Epidermal melanocyte (primary cell): ENCODE data around the gene ULK3.

Experiments
- DNase-seq: peaks from one replicate; pipeline ENCODE4 v3.0.0; 2011; ENCODE audit warnings: low spot score; ENCODE audit not compliant: insufficient read length

ULK3 gene

DNA sequence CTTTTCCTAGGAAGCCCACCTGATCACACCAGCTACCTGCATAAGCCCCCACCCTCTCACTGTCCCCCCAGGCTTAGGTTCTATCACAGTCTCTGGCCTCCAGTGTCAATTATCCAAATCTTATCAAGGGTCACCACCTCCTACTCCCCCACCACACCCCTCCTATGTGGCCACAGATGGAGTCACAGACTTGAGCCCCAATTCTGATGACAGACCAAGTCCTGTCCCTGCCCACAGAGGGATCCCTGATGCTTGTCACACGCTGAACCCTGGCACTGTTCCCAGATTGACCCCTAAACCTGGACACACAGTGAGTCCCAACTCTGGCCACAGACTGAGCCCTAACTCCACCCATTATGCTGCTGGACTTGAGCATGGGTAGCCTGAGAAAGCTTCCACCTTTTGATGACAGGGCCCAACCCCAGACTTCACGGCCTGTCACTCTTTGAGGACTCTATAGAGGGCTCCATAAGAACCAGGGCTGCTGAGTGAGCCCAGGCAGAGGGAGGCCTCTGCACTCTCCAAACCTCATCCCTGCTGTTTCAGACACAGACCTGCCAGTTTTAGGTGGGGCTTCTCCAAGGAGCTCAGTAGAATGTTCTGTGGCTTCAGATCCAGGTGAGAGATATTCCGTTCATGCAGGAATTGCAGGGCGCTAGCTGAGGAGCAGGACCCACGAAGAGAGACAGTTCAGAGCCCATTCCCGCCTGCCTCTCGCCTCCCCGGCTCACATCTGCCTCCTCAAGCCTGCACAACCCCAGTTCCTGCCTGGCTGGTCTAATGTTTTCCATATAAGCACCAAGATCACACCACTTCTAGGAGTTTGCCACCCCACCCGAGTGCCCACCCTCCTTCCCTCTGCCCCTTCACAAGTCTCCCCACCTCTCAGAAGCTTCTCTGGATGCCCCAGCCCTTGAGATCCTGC lies 1.8 kb downstream of the ULK3 start:
- DNase-seq = no peak

DNA sequence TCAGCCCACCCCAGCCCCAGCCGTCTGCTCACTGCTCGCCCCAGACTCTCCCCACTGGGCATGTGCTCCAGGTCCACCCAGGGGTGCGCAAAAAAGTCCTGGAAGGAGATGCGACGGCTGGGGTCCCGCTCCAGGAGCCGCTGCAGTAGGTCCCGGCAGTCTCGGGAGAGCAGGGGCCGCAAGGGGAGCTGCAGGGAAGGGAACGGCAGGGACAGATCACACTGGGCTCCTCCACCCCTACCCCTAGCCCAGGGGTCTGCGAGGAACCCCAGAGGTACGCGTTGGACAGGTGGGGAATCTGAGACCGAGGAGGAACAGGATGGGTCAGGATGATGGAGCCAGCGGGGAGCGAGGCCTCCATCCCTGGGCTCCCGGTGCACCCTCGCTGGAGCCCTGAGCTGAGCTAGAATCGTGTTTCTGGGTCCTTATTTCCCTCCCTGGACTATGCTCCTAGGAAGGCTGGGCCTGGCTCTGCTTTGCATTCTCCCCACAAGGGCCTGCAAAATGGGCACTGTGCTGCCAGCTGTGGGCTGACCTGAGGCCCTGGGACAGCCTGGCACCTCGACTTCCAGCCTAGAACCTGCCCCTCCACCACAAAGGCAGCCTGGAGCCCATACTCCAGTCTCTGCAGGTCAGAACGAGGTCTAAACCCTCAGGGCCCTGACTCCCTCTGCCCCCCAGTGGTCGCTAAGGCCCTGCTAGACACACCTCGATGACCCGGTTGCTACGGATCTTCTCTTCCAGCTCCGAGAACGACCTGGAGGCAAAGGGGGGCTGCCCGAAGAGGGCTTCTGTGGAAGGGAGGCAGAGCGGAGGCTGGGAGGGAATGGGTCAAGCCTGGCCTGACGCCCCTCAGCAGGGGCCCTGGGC lies 3.2 kb downstream of the ULK3 start:
- DNase-seq = no peak

DNA sequence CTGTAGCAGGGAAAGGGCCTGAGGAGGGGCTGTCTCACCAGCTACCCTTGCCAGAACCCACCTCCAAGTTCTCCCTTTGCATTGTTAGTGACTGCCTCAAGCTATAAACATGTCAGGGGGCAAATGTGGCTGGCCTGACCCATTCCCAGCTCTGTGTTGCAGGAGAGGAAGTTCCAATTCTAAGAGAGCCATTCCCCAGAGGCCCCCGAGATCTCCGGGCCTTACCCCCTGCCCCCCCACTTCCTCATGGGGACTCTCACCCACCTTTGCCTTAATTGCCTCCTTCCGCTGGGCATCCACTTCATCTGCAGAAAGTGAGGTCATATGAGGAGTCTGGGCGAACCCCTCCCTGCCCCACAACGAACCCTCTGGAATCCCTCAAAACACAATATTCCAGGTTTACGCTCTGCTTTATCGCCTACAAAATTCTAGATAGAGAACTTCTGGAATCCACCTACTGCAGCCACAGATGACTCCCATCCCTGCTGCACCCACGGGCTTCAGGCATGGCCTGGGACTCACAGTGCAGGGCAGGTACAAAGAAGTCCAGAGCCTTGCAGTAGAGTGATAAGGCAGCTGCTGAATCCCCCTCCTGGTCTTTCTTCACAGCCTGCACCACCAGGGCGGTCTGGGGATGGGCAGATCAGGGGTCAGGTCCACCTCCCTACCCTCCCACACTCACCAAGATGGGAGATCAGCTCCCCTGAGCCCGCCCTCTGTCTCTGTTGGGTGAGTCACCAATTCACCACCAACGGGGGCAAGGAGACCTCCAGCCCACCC lies 4.0 kb downstream of the ULK3 start:
- DNase-seq = no peak

DNA sequence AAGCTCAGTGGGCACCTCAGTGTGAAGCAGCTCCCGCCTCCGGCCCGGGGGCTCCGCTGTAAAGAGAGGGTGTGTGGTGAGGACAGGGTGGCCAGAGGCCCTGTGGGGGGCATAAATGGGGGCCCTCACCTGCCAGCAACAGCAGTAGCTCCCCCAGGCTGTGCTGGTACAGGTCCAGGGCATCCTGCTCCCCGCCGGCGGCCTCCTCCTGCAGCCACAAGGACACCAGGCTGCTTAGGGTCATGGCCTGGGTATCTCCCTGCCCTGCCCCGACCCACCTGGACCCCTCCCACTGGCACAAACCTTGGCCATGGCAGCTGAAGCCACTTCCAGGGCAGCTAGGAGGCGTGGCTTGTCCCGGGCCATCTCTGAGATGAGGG lies 4.8 kb downstream of the ULK3 start:
- no peak for DNase-seq

DNA sequence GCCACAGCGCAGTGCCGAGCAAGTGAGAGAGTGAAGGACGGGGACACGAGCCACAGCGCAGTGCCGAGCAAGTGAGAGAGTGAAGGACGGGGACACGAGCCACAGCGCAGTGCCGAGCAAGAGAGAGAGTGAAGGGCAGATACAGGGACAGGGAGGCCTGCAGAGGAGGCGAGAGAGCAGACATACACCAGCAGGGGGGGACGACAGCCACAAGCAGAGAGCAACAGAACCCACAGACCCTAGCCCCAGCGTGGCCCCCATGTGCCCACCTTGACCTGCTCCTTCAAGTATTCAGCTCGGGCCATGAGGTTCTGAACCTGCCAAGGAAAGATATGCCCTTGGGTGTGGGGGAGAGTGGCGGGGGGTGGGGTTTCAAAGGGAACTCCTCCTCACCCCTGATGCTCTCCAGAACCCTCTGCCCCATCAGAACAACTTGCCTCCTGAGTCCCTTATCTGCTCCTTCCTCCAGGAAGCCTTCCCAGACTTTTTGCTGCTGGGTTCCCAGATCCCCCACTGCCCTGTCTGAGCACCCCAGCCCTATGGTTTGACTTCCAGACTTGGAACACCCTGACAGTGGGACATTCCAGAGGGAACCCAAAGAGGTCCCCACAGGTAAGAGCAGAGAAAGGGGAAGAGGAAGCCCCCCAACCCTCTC lies 5.3 kb downstream of the ULK3 start:
- DNase-seq = no peak

DNA sequence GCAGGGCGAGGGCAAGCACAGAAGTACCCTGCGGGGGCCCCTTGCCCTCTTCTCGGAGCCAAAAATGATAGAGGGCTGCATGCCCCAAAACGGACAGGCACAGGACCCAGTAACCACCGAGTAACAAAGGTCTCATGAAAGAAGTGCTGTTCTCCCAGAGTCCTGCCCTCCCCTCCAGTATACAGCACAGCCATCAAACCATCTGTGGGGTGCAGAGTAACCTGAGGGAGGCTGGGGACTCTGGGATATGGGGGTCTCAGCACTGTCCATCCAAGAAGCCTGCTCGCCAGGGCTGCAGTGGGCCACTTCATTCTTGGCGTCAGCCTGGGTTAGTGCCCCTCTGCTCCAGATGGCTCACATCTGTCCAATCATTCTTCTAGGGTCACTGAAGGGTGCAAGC lies 6.1 kb downstream of the ULK3 start:
- no peak for DNase-seq

DNA sequence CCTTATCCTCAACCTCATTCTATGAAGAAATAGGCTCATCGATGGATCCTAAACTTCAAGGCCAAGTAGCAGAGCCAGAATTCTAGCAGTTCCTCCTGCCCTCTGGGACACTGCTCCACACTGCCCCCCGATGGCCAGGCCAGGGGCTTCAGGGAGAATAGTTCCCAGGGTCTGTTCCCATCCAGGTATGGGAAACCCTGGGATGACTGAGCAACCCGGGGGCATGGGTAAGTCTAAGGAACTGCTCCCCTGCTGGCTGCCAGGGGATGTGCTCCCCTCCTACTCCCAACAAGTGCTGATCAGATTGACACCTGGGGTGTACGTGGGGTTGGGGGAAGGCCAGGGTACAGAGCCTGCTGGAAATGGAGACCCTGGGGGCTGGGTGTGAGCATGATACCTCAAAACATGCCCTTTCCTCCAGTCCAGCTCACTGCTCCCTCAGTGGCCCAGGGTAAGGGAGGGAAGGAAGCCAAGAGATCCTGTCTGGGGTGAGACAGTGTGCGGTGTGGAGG lies 7.6 kb downstream of the ULK3 start:
- peak; percentile 76 for DNase-seq

DNA sequence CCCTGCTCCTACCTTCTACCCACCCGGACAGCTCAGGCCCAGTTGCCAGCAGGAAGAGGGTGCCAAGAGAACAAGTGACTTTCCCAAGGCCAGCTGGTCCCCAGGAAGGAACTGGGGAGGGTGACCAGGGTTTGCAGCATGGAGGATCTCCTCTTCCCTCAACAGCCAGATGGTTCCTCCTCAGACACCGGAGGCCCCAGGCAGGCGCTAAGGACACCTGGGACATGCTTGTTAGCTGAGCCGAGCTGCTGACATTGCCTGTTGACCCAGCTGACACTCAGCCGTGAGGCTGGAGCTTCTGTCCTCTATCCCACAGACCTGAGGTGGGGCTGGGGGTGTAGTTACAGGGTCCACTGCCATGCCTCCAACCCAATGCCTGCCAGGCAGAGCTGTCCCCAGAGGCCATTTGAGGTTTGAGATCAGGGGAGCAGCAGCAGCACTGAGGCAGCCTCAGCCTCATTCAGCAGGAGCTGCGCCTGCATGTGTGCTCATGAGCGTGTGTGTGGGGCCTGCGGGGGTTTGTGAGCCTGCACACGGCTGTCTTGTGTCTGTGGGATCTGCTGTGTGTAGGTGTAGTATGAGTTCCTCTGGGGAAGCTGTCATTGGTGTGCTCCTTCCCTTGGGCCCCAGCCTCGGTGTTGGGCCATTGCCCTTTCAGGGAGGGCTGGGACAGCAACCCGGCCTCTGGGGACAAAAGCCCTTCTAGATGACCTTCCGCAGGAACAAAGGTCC lies 9.4 kb downstream of the ULK3 start:
- no peak for DNase-seq

DNA sequence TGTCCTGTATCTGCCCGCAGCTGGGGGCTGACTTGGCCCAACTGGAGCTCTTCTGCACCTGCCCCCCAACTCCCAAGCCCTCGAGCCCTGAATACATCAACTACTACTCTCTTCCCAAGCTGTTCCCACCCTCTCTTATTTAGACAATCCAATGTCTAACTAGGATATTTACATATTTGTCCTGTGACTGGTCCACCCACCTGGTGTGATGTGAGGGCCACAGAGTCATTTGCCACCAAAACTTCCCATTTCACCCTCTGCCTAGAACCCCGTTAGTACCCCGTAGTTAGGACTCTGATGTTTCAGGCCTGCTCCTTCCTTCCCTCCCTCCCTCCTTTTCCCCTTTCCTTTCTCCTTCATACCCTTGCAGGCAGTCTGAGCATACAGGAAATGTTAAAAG lies 10.1 kb downstream of the ULK3 start:
- no peak for DNase-seq

DNA sequence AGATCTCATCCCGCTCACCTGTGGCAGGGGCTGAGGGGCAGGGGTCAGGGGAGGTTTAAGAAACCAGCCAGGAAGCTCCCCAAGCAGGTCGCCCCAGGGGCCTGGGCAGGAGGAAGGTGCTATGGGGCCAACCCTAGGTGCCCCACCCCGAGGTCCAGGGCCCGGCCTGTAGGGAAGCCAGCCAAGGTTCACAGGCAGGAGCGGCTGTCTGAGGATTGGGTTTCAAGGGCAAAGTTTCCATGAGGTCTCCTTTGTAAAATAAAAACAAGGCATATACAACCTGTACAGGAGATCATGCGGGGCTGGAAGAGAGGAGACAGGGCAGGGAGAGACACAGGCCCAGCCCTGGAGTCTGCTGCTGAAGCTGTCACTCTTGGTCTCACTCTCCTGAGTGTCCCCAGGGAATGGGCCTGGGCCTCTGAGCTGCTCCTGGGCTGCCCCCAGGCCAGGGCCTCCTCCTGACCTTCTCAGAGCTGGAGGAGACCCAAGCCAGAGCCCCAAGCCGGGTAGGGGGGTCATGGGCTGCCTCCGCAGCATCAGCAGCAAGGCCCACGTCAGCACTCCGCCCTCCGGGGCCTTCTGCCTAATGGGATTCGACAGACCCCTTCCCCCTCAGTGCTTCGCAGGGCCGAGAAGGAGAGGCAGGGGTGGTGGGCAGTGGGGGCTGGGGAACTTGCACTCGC lies 11.0 kb downstream of the ULK3 start:
- no peak for DNase-seq

DNA sequence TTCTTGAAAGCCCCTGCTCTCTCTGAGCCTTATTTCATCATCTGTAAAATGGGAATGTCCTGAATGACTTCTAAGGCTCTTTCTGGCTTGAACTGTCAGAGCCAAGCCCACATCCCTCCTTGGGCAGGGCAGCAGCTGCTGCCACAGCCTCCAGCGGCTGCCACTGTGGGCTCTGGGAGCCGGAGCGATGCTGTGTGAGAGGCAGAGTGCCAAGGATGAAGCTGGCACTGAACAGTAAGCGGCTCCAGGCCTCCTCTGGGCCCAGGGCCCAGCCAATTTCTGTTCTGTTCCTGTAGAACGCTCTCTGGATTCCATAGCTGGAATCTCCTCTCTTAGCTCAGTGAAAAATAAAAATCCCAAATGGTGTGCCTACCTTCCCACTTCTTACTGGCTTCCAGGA lies 12.1 kb downstream of the ULK3 start:
- DNase-seq = no peak

DNA sequence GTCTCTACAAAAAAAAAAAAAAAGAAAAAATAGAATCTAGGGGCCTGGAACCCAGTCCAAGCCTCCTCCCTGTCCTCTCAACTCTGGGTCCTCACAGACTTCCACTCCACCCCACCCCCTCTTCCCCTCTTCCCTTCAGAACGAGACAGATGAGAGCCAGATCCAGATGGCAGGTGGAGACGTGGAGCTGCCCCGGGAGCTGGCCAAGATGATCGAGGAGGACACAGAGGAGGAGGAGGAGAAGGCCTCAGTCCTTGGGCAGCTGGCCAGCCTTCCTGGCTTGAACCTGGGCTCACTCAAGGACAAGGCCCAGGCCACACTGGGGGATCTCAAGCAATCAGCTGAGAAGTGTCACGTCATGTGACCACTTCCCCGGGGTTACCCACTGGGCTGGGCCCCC lies 13.0 kb downstream of the ULK3 start:
- DNase-seq = no peak

DNA sequence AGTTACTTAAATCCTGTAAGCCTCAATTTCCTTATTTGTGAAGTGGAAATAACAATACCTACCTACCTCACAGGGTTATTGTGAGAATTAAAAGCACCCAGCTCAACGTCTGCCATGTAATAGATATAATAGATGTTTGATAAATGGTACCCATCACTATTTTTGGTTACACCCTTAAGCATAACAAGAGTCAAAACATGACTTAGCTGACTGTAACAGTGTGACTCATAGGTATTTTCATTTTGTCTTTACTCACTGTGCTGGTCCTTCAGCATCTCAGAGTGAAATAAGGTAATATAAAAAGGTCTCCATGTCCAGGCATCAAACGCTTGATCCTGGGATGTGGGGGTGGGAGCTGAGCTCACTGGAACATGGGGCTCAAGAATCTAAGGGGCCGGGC lies 13.5 kb downstream of the ULK3 start:
- no peak for DNase-seq

DNA sequence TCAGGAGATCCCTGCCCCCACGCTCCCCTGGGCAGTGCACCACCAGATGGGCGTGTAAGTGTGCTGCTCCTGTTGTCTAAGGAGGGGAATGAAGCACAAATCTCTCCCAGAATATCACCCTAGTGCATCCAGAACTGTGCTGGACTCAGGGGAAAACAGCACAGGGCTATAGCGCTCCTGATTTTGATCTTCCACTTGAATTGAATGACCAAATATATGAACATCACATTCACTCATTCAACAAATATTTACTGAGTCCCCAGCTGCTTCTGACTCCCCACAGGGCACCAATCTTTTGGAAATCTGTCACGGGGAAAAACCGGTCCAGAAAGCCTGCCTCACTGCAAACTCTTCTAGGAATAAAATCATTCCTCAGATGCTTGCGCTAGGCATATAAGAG lies 14.1 kb downstream of the ULK3 start:
- no peak for DNase-seq

DNA sequence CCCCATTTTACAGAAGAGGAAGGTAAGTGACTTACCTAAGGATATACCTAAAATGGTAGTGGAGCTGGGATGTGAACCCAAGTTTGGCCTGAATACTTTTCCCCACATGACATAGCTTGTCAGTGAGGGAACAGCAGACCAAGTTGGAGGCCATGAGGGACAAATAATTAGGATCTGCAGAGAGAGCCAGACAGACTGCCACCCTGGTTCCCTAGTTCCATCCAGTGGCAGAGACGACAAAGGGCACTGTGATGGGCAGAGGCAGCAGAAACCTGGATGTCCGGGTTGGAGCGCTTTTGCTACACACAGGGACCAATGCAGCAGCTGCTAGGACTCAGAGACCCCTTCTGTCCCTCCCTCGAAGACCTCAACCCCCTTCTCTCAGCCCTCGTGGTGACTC lies 15.3 kb downstream of the ULK3 start:
- DNase-seq = no peak

DNA sequence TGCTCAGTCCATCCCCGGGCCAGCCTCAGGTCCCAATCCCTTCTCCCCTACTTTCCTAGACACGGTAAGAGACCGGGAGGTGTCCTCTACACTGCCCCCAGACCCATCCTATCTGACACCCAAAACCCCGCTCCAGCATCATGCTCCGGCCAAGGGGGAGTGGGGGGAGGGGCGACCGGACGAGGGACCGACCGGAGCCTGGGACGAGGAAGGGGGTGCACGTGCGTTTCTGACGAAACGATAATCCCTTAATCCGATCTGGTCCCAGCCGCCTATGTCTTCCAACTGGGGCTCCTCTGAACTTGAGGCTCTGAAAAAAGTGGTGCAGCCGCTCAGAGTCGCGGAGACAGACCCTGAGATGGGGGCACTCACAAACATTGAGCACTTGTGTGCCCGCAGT lies 16.0 kb downstream of the ULK3 start:
- DNase-seq = no peak

DNA sequence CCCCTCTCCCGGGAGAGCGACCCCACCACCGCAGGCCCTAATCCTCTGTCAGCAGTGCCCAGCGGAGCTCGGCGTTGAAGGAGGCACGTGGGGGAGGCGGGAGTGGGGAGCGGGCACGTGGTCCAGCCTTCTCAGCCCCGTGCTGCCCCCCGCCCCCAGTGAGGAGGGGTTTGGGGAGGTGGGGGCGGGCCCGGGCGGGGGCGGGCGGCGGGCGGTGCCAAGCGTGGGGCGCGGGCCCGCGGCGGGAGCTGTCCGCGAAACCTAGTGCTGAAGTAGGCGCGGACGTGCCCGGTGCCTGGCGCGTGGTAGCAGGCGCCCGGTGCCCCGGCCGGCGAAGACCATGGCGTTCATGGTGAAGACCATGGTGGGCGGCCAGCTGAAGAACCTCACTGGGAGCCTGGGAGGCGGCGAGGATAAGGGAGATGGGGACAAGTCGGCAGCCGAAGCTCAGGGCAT lies 16.6 kb downstream of the ULK3 start, which contains the start of gene CPLX3:
TSS of gene CPLX3 (plus strand) at position 264 of the 456 bp plus-strand sequence. CDS start at position 341, 77 bp downstream.
- peak; percentile 59 for DNase-seq

DNA sequence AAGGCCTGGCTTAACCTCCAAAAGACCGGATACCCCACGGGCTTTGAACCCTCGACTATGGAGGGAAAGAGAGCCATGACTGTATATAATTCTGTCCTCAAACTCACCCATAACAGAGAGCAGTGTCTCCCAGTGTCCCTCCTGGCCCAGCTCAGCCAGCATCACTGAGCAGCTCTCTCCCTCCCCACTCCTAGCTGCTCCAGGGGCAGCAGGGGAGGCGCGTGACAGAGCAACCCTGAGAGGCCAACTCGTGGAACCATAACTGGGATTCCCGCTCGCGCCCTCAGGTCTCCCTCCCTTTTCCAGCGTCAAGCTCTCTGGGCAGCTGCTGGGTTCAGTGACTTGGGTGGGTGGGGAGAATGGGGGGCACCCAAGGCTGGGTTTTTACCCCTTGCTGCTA lies 17.1 kb downstream of the ULK3 start:
- DNase-seq = peak; percentile 72

DNA sequence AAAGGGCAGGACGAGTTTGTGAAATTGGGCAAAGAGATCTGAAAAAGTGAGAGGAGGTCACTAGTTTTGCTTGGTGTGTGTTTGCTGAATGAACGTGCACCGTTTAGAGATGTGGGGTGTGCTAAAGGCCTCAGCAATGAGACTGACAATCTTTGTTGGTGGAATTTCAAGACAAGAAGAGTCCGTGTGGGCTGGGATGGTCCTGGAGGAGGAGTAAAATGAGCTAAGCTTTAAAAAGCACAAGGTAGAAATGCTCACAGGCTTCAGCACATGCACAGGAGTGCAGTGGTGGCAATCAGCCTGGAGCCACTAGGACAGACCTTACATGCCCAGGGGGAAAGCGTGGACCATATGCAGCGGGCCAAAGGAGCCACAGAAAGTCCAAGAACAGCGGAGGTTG lies 18.0 kb downstream of the ULK3 start:
- no peak for DNase-seq

DNA sequence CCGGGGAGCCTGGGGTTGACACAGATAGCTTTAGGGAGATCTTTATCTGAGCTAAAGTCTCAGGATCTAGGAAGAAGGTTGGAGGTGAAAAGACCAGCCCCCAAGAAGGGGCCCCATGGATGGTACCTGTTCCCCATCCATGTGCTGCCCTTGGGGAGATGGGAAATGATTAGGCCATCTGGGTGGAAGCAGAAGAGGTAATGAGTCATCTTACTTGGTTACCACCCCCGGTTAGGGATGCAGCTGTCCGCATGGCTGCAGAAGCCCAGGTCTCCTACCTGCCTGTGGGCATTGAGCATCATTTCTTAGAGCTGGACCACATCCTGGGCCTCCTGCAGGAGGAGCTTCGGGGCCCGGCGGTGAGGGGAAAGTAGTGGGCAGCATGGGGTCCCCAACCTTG lies 19.6 kb downstream of the ULK3 start:
- no peak for DNase-seq
